ENCODE results near the gene RAB7B.
A peak's percentile ranks its signal among the peaks of the same experiment; 100 is the strongest.

Gene RAB7B

DNA sequence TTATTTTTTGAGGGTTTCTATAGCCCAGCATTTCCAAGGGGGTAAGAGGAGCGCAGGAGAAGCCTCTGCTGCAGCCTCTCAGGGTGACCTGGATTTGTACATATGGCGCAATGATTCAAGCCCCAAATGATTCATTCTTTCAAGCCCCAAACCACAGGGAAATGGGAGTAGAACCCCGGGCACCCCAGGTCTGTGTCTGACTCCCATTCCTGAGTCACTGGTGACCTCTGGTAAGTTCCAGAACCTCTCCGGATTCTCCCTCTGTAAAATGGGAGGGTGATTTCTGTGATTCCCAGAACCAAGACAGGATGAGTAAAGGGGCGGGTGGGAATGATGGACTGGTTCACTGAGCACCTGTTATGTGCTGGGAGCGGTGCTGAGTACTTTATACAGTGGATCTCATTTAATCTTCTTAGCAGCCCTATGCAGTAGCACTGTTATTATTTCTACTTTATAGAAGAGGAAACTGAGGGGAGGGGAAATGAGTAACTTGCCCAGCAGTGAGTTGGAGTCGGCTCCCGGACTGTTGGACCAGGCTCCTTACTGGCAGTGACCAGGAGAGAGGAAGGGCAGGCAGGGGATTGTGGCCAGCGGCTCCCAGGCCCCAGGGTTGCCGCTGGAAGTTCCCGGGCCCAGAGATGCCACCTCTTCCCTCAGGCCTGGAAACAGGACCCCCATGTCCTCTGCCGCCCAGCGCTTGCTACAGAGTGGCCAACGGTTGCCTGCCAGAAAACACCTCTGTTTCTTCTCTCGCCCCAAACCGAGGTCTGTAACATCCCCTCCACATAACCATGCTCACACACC, 39.6 kb downstream of the RAB7B start:
- DNase-seq (ENCODE audit: low read depth) = peak; percentile 96
- TF ChIP-seq, protein P1, sequence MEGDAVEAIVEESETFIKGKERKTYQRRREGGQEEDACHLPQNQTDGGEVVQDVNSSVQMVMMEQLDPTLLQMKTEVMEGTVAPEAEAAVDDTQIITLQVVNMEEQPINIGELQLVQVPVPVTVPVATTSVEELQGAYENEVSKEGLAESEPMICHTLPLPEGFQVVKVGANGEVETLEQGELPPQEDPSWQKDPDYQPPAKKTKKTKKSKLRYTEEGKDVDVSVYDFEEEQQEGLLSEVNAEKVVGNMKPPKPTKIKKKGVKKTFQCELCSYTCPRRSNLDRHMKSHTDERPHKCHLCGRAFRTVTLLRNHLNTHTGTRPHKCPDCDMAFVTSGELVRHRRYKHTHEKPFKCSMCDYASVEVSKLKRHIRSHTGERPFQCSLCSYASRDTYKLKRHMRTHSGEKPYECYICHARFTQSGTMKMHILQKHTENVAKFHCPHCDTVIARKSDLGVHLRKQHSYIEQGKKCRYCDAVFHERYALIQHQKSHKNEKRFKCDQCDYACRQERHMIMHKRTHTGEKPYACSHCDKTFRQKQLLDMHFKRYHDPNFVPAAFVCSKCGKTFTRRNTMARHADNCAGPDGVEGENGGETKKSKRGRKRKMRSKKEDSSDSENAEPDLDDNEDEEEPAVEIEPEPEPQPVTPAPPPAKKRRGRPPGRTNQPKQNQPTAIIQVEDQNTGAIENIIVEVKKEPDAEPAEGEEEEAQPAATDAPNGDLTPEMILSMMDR (conservative IDR thresholded peaks at IDR 0.05; ENCODE audit: control insufficient read depth, insufficient read depth, low read depth, low read length) = no peak
- H3K4me3 ChIP-seq (ENCODE audit: control insufficient read depth, low read depth, low read length) = no peak overlapping the region

DNA sequence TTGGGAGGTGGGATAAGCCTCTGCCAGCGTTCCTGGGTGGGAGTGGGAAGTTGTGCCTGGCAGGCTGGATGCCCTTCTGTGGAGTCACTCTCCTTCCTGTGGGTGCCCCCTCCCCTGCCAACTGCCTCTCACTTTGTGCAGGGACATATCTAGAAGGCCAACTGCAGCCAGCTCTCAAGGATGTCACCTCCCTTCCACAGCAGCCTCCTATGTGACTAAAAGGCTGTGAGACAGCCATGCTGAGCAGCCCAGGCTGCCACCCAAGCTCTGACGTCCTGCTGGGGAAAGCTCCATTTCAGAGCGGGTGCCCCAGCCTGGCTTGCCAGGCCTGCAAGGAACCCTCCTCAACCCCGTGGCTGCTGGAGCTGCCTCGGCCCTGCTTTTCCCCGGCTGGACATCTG, 40.4 kb downstream of the RAB7B start:
- no peak for DNase-seq (ENCODE audit: low read depth)
- H3K4me3 ChIP-seq (ENCODE audit: control insufficient read depth, low read depth, low read length) = no peak overlapping the region
- TF ChIP-seq, protein P1 (conservative IDR thresholded peaks at IDR 0.05; ENCODE audit: control insufficient read depth, insufficient read depth, low read depth, low read length) = no peak

DNA sequence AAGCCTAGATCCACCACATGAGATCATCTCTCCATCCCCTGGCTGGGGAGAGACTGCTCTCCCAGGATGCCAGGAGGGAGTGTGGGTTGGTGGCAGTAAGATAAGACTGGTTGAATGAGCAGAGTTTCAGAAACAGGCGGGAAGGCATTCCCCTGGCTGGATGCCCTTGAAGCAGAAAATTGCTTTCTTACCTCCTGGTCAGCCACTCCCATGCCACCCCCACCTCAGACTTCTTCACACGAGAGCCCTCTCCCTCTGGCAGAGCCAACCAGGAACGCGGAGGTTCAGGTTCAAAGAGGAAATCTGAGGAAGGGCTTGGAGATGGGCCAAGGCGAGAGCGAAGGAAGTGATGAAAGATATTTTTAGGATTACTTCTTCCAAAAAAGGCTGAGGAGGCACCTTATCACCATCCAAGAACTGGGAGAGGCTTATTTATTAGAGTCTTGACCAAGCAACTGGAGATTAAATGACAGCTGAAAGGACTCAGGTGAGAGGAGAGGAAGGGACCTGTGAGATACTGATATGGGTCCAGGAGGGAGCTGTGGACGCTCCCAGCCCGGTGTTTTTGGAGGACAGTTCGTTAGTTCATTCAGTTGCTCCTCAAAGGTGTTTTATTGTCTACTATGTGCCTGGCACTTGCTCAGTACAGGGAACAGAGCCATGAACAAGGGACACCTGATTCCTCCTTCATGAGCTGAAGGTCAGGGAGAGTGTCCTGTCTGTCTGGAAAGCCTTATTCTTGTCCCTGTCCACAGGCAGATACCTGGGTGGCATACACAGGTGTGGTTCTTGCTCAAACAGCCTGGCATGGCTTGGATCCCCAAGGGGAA, 41.0 kb downstream of the RAB7B start:
- TF ChIP-seq, protein P1 (conservative IDR thresholded peaks at IDR 0.05; ENCODE audit: control insufficient read depth, insufficient read depth, low read depth, low read length) = no peak
- no peak for DNase-seq (ENCODE audit: low read depth)
- H3K4me3 ChIP-seq (ENCODE audit: control insufficient read depth, low read depth, low read length) = no peak overlapping the region

DNA sequence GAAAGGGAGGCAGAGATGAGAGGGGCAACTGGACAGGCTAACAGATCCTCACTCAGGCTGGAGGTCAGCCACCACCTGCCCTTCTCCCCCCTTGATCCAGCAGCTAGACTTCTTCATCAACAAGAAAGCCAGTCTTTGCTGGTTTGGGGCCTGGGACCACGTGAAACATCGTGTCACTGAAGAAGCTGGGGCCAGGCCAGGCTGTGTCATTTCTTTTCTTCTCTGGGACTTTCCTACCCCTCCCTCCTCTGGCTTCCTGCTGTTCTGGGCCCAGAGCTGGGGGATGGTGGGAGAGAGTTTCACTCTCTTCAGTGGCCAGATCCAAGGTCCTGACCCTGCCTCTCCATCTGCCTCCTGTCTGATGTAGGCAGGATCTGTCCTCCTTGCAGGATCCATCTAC, 41.8 kb downstream of the RAB7B start:
- TF ChIP-seq, protein P1 (conservative IDR thresholded peaks at IDR 0.05; ENCODE audit: control insufficient read depth, insufficient read depth, low read depth, low read length) = no peak
- no peak overlapping the region for H3K4me3 ChIP-seq (ENCODE audit: control insufficient read depth, low read depth, low read length)
- DNase-seq (ENCODE audit: low read depth) = no peak

DNA sequence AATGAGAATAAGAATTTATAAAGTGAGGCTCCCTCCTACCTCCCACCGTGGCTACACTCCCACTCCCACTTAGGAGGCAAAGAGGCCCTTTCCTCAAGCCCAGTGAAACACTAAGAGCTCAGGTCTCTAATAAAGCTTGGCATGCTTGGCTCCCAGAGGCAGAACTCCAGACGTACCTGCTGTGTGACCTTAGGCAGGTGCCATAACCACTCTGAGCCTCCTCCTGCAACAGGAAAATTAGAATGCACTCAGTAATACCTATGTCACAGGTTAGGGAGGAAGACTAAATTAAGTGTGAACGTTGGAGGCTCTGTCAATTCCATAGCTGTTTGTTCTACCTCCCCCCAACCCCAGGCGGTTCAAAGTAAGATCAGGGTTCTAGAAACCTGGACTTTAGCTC, 43.4 kb downstream of the RAB7B start:
- no peak overlapping the region for H3K4me3 ChIP-seq (ENCODE audit: control insufficient read depth, low read depth, low read length)
- TF ChIP-seq, protein P1 (conservative IDR thresholded peaks at IDR 0.05; ENCODE audit: control insufficient read depth, insufficient read depth, low read depth, low read length) = no peak
- no peak for DNase-seq (ENCODE audit: low read depth)

DNA sequence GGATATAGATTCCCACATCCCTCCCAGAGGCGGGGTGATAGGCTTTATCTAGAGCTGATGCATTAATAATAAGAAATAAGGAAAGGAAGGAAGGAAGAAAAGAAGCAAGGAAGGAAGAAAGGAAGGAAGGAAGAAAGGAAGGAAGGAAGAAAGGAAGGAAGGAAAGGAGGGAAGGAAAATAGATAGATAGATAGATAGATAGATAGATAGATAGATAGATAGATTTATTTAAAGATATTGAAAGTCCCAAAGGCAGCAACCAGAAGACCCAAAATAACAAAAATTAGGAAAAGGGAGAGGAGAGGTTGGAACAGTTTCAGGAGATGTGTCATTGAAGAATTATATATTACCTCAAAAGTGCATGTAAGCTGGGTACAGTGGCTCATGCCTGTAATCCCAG, 47.7 kb downstream of the RAB7B start:
- TF ChIP-seq, protein P1 (conservative IDR thresholded peaks at IDR 0.05; ENCODE audit: control insufficient read depth, insufficient read depth, low read depth, low read length) = no peak
- no peak for DNase-seq (ENCODE audit: low read depth)

More for the DNA sequence above, 47.7 kb downstream of the RAB7B start:
- no peak overlapping the region for H3K4me3 ChIP-seq (ENCODE audit: control insufficient read depth, low read depth, low read length)

All from fibroblast of mammary gland (primary cell).